Measurements from ENCODE around the gene FA2H. TPM values are rescaled to one million over a fixed set of nuclear protein-coding genes. Genes with fewer than 3 reads are reported as not detected.

Gene FA2H
- polyA plus RNA-seq, 2 of the 4 experiments (the other 2 are of a cell fraction), result 5.6 to 7.1 TPM

DNA sequence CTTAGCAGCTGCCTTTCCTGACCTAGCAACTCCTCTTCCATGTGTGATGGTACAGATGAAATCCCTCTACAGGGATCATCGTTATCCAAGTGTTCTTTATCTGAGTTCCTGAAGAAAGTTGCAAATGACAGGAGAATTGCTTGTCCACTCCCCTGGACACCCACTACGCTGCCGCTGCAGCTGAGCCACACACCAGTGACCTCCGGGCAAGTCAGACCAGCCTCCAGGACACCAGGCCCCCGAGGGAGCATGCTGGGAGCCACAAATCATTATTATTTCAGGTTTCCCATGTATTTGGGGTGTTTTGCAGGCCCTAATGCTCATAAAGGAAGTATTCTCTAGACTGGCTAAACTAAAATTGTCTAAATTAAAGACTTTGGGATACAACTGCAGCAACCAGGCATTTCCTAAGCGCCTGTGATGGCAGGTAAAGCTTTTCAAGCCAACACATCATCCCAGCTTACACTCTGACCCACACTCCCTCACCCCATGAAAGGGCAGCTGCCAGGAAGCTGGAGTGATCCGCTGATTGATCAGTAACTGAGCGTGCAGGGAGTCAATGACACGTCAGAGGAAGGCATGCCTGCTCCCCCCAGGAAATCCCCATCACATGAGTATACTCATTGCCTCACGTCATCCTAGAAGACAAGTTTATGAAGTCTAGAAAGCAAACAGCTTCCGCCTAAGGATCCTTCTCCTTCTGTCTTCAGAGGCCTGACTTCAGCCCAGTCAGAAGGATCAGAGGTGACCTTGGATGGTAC, 14.4 kb downstream of the FA2H start:
- FAIRE-seq (no peak), ATAC-seq (peak; percentile 85 to 90), DNase-seq (ENCODE audit: low read depth in 1 of 2, low spot score in 1 of 2) (peak; percentile 84 to 85)
- CTCF ChIA-PET, result interaction anchor here (1.4 to 2.8 kb wide), 3 partner anchors 10 to 103 kb away, joined by 3 to 8 read pairs (median 6); partner anchors contain the start of gene FA2H
- Histone ChIP-seq H3K27ac (peak overlapping the region; percentile 23 to 73; a peak in 4 of 6 replicates), H3K9me3 (no peaks in the 10 kb centered on the region), H3K4me3 (no peak overlapping the region), H3K4me1 (peaks cover 26% of the 10 kb centered on the region), H3K4me2 (peak overlapping the region; percentile 30)
- WGBS (ENCODE audit: missing lambda C conversion rate), result 44% methylated on average over 11 of the region's 11 CpGs
- POLR2A ChIA-PET, result no interaction called here
- TF ChIP-seq, protein P1, sequence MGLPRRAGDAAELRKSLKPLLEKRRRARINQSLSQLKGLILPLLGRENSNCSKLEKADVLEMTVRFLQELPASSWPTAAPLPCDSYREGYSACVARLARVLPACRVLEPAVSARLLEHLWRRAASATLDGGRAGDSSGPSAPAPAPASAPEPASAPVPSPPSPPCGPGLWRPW (IDR thresholded peaks at IDR 0.05), result no peak
- TF ChIP-seq CHD4 (IDR thresholded peaks at IDR 0.05; ENCODE audit: borderline replicate concordance) (no peak), ZFP36 (IDR thresholded peaks at IDR 0.05; ENCODE audit: borderline replicate concordance, partially characterized antibody) (no peak), MAFK (IDR thresholded peaks at IDR 0.05; ENCODE audit: partially characterized antibody) (no peak), FOSL2 (IDR thresholded peaks at IDR 0.05) (no peak), FOSL2 (CRISPR knock-in tag; IDR thresholded peaks at IDR 0.05) (peak; percentile 65), EP300 (IDR thresholded peaks at IDR 0.05) (peak in 1 of 2 experiments; percentile 37; a peak in 1 of 5 replicates), KDM1A (IDR thresholded peaks at IDR 0.05; ENCODE audit: low read depth) (no peak), HDAC2 (IDR thresholded peaks at IDR 0.05) (no peak), BHLHE40 (IDR thresholded peaks at IDR 0.05; ENCODE audit: low read depth, low read length) (no peak), FOXS1 (CRISPR knock-in tag; IDR thresholded peaks at IDR 0.05) (no peak; the same call in 1 of the 2 replicates)
- TF ChIP-seq, protein P2, sequence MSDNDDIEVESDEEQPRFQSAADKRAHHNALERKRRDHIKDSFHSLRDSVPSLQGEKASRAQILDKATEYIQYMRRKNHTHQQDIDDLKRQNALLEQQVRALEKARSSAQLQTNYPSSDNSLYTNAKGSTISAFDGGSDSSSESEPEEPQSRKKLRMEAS (IDR thresholded peaks at IDR 0.05), result peak; percentile 48

DNA sequence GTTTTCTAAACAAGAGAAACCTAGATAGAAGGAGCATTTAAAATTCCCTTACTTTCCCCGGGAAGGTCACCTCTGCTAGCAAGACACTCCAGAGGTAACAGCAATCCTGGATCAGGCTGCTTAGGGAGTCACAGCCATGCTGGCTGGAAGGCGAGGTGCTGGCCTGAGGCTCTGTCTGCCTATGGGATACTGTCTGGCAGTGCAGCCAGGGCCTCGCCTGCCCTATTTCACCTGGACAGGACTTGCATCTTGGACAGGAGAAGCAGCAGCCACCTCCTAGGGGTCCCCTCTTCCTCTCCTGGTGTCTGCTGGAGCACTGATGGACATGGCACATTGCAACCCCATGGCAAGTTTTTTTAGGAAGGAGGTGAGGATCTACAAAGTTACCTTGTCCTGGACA, 15.1 kb downstream of the FA2H start:
- POLR2A ChIA-PET, result no interaction called here
- CTCF ChIA-PET, result interaction anchor here (1.4 to 2.8 kb wide), 3 partner anchors 11 to 103 kb away, joined by 3 to 8 read pairs (median 6); partner anchors contain the start of gene FA2H
- 0 out of 3 replicates have a peak overlapping the region, but pooled peaks have one; percentile 30 for H3K4me2 ChIP-seq
- DNase-seq (ENCODE audit: low read depth in 1 of 2, low spot score in 1 of 2), result no peak
- WGBS (ENCODE audit: missing lambda C conversion rate), result 90% methylated on average over 3 of the region's 3 CpGs
- H3K9me3 ChIP-seq, result no peaks in the 10 kb centered on the region
- FAIRE-seq, result no peak
- TF ChIP-seq MAFK (IDR thresholded peaks at IDR 0.05; ENCODE audit: partially characterized antibody) (no peak), HOXB13 (CRISPR knock-in tag; IDR thresholded peaks at IDR 0.05; ENCODE audit: low read depth) (no peak), FOXS1 (CRISPR knock-in tag; IDR thresholded peaks at IDR 0.05) (no peak)
- peak in 1 of 2 experiments; percentile 29; a peak in 2 of 6 replicates for ATAC-seq
- H3K4me1 ChIP-seq, result peaks cover 26% of the 10 kb centered on the region
- peak overlapping the region in 1 of 2 experiments; percentile 73; a peak in 4 of 6 replicates for H3K27ac ChIP-seq
- H3K4me3 ChIP-seq, result no peak overlapping the region

DNA sequence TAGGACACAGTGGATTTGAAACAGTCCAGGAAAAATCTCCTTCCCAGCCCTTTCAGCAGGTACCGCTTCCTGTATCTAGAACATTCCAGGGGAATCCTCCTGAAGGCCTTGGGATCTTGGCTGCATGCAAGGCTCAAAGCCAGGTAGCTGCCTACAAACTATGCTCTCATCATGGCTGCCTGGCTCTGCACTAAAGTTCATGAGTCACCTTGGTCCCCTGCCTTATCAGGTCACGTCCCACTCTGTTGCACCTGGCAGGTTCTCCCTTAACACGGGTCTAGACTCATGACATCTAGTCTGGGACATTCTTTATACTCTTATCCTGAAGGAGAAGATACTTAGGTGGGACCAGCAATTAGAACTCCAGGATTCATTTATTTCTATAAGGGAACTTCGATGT, 15.8 kb downstream of the FA2H start:
- H3K4me1 ChIP-seq, result peaks cover 26% of the 10 kb centered on the region
- WGBS (ENCODE audit: missing lambda C conversion rate), result 93% methylated on average over 4 of the region's 4 CpGs
- no peak for FAIRE-seq
- H3K4me2 ChIP-seq, result no peak overlapping the region
- POLR2A ChIA-PET, result no interaction called here
- no peak overlapping the region for H3K27ac ChIP-seq
- H3K9me3 ChIP-seq, result no peaks in the 10 kb centered on the region
- DNase-seq (ENCODE audit: low read depth in 1 of 2, low spot score in 1 of 2), result no peak
- H3K4me3 ChIP-seq, result no peak overlapping the region
- CTCF ChIA-PET, result no interaction called here
- ATAC-seq, result no peak
- TF ChIP-seq, protein P3, sequence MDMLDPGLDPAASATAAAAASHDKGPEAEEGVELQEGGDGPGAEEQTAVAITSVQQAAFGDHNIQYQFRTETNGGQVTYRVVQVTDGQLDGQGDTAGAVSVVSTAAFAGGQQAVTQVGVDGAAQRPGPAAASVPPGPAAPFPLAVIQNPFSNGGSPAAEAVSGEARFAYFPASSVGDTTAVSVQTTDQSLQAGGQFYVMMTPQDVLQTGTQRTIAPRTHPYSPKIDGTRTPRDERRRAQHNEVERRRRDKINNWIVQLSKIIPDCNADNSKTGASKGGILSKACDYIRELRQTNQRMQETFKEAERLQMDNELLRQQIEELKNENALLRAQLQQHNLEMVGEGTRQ (IDR thresholded peaks at IDR 0.05), result no peak
- TF ChIP-seq POLR2A (IDR thresholded peaks at IDR 0.05; ENCODE audit: low read length) (no peak), NPAS2 (CRISPR knock-in tag; IDR thresholded peaks at IDR 0.05; ENCODE audit: borderline replicate concordance) (no peak), SMC3 (IDR thresholded peaks at IDR 0.05) (no peak), EP300 (IDR thresholded peaks at IDR 0.05) (no peak), CBX8 (IDR thresholded peaks at IDR 0.05) (no peak), RAD21 (conservative IDR thresholded peaks at IDR 0.05 in 1 of 2, IDR thresholded peaks at IDR 0.05 in 1 of 2) (no peak), NFE2L2 (conservative IDR thresholded peaks at IDR 0.05; ENCODE audit: low read length) (no peak), HEYL (CRISPR knock-in tag; IDR thresholded peaks at IDR 0.05) (no peak), ZC3H11A (IDR thresholded peaks at IDR 0.05) (no peak)
- TF ChIP-seq, protein P4, sequence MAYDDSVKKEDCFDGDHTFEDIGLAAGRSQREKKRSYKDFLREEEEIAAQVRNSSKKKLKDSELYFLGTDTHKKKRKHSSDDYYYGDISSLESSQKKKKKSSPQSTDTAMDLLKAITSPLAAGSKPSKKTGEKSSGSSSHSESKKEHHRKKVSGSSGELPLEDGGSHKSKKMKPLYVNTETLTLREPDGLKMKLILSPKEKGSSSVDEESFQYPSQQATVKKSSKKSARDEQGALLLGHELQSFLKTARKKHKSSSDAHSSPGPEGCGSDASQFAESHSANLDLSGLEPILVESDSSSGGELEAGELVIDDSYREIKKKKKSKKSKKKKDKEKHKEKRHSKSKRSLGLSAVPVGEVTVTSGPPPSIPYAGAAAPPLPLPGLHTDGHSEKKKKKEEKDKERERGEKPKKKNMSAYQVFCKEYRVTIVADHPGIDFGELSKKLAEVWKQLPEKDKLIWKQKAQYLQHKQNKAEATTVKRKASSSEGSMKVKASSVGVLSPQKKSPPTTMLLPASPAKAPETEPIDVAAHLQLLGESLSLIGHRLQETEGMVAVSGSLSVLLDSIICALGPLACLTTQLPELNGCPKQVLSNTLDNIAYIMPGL (CRISPR knock-in tag; IDR thresholded peaks at IDR 0.05; ENCODE audit: borderline replicate concordance), result no peak
- TF ChIP-seq, protein P1 (IDR thresholded peaks at IDR 0.05), result no peak
- TF ChIP-seq, protein P5, sequence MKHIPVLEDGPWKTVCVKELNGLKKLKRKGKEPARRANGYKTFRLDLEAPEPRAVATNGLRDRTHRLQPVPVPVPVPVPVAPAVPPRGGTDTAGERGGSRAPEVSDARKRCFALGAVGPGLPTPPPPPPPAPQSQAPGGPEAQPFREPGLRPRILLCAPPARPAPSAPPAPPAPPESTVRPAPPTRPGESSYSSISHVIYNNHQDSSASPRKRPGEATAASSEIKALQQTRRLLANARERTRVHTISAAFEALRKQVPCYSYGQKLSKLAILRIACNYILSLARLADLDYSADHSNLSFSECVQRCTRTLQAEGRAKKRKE (CRISPR knock-in tag; IDR thresholded peaks at IDR 0.05; ENCODE audit: low read depth), result no peak
- TF ChIP-seq, protein P6, sequence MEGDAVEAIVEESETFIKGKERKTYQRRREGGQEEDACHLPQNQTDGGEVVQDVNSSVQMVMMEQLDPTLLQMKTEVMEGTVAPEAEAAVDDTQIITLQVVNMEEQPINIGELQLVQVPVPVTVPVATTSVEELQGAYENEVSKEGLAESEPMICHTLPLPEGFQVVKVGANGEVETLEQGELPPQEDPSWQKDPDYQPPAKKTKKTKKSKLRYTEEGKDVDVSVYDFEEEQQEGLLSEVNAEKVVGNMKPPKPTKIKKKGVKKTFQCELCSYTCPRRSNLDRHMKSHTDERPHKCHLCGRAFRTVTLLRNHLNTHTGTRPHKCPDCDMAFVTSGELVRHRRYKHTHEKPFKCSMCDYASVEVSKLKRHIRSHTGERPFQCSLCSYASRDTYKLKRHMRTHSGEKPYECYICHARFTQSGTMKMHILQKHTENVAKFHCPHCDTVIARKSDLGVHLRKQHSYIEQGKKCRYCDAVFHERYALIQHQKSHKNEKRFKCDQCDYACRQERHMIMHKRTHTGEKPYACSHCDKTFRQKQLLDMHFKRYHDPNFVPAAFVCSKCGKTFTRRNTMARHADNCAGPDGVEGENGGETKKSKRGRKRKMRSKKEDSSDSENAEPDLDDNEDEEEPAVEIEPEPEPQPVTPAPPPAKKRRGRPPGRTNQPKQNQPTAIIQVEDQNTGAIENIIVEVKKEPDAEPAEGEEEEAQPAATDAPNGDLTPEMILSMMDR (IDR thresholded peaks at IDR 0.05), result no peak
- TF ChIP-seq, protein P7, sequence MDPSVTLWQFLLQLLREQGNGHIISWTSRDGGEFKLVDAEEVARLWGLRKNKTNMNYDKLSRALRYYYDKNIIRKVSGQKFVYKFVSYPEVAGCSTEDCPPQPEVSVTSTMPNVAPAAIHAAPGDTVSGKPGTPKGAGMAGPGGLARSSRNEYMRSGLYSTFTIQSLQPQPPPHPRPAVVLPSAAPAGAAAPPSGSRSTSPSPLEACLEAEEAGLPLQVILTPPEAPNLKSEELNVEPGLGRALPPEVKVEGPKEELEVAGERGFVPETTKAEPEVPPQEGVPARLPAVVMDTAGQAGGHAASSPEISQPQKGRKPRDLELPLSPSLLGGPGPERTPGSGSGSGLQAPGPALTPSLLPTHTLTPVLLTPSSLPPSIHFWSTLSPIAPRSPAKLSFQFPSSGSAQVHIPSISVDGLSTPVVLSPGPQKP (IDR thresholded peaks at IDR 0.05; ENCODE audit: low read depth, low read length), result no peak
